ENCODE results near the gene ITSN2.

ITSN2 gene

DNA sequence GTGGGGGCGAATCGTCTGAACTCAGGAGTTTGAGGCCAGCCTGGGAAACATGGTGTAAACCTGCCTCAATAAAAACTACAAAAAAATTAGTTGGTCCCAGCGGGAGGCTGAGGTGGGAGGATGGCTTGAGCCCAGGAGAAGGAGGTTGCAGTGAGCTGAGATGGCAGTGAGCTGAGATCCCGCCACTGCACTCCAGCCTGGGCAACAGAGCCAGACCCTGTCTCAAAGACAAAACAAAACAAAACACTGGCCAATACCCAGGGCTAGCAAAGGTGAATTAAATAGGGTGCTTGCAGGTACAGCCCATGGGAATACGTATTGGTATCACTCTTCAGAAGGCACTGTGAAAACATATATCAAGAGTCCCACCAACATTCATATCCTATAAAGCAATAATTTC is 7.0 kb downstream of the ITSN2 start:
- no peak for ATAC-seq
- TF ChIP-seq TCF4 (CRISPR knock-in tag; IDR thresholded peaks at IDR 0.05; ENCODE audit: borderline replicate concordance) = no peak
- TF ChIP-seq ZFP3 (CRISPR knock-in tag; IDR thresholded peaks at IDR 0.05) = no peak
- no peak for TF ChIP-seq PPARA (CRISPR knock-in tag; IDR thresholded peaks at IDR 0.05; ENCODE audit: borderline replicate concordance)
- TF ChIP-seq, protein P1, sequence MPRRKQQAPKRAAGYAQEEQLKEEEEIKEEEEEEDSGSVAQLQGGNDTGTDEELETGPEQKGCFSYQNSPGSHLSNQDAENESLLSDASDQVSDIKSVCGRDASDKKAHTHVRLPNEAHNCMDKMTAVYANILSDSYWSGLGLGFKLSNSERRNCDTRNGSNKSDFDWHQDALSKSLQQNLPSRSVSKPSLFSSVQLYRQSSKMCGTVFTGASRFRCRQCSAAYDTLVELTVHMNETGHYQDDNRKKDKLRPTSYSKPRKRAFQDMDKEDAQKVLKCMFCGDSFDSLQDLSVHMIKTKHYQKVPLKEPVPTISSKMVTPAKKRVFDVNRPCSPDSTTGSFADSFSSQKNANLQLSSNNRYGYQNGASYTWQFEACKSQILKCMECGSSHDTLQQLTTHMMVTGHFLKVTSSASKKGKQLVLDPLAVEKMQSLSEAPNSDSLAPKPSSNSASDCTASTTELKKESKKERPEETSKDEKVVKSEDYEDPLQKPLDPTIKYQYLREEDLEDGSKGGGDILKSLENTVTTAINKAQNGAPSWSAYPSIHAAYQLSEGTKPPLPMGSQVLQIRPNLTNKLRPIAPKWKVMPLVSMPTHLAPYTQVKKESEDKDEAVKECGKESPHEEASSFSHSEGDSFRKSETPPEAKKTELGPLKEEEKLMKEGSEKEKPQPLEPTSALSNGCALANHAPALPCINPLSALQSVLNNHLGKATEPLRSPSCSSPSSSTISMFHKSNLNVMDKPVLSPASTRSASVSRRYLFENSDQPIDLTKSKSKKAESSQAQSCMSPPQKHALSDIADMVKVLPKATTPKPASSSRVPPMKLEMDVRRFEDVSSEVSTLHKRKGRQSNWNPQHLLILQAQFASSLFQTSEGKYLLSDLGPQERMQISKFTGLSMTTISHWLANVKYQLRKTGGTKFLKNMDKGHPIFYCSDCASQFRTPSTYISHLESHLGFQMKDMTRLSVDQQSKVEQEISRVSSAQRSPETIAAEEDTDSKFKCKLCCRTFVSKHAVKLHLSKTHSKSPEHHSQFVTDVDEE (CRISPR knock-in tag; IDR thresholded peaks at IDR 0.05) = no peak
- TF ChIP-seq ZC3H10 (CRISPR knock-in tag; IDR thresholded peaks at IDR 0.05) = no peak
- TF ChIP-seq ZFP30 (CRISPR knock-in tag; IDR thresholded peaks at IDR 0.05) = no peak
- TF ChIP-seq ZNF70 (CRISPR knock-in tag; IDR thresholded peaks at IDR 0.05) = no peak
- no peak for TF ChIP-seq ZNF8 (CRISPR knock-in tag; IDR thresholded peaks at IDR 0.05)
- no peak for TF ChIP-seq ARNTL (CRISPR knock-in tag; IDR thresholded peaks at IDR 0.05; ENCODE audit: borderline replicate concordance, low read depth)

DNA sequence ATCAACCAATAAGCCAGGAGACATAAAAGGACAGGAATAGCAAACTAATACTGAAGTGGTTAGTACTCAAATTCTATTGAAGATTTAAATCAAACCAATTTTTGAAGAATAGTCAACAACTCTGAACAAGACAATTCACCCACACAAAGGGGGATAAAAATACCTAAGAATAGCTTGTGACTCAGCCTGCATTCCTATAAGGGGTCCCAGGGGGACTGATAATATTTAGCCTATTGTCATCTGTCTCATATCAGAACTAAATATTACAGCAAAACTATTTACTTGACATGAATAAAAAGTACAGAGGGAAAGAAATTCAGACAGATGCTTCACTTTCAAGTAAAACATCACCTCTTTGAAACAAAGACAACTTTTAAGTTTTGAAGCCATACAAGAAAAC is 7.7 kb downstream of the ITSN2 start:
- no peak for ATAC-seq
- TF ChIP-seq, protein P2, sequence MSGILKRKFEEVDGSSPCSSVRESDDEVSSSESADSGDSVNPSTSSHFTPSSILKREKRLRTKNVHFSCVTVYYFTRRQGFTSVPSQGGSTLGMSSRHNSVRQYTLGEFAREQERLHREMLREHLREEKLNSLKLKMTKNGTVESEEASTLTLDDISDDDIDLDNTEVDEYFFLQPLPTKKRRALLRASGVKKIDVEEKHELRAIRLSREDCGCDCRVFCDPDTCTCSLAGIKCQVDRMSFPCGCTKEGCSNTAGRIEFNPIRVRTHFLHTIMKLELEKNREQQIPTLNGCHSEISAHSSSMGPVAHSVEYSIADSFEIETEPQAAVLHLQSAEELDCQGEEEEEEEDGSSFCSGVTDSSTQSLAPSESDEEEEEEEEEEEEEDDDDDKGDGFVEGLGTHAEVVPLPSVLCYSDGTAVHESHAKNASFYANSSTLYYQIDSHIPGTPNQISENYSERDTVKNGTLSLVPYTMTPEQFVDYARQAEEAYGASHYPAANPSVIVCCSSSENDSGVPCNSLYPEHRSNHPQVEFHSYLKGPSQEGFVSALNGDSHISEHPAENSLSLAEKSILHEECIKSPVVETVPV (CRISPR knock-in tag; IDR thresholded peaks at IDR 0.05) = no peak
- TF ChIP-seq, protein P3, sequence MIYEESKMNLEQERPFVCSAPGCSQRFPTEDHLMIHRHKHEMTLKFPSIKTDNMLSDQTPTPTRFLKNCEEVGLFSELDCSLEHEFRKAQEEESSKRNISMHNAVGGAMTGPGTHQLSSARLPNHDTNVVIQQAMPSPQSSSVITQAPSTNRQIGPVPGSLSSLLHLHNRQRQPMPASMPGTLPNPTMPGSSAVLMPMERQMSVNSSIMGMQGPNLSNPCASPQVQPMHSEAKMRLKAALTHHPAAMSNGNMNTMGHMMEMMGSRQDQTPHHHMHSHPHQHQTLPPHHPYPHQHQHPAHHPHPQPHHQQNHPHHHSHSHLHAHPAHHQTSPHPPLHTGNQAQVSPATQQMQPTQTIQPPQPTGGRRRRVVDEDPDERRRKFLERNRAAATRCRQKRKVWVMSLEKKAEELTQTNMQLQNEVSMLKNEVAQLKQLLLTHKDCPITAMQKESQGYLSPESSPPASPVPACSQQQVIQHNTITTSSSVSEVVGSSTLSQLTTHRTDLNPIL (CRISPR knock-in tag; IDR thresholded peaks at IDR 0.05; ENCODE audit: low read depth) = no peak
- TF ChIP-seq BACH2 (CRISPR knock-in tag; IDR thresholded peaks at IDR 0.05; ENCODE audit: borderline replicate concordance) (no peak), ZFP30 (CRISPR knock-in tag; IDR thresholded peaks at IDR 0.05) (no peak), TCF4 (CRISPR knock-in tag; IDR thresholded peaks at IDR 0.05; ENCODE audit: borderline replicate concordance) (no peak), CSDC2 (CRISPR knock-in tag; IDR thresholded peaks at IDR 0.05) (no peak), RARB (CRISPR knock-in tag; IDR thresholded peaks at IDR 0.05) (no peak), ZNF8 (CRISPR knock-in tag; IDR thresholded peaks at IDR 0.05) (no peak), ZC3H10 (CRISPR knock-in tag; IDR thresholded peaks at IDR 0.05) (no peak), PATZ1 (CRISPR knock-in tag; IDR thresholded peaks at IDR 0.05; ENCODE audit: borderline replicate concordance) (no peak), ZNF70 (CRISPR knock-in tag; IDR thresholded peaks at IDR 0.05) (no peak), ZNF565 (CRISPR knock-in tag; conservative IDR thresholded peaks at IDR 0.05; ENCODE audit: low read depth) (no peak)
- TF ChIP-seq, protein P1 (CRISPR knock-in tag; IDR thresholded peaks at IDR 0.05) = no peak

DNA sequence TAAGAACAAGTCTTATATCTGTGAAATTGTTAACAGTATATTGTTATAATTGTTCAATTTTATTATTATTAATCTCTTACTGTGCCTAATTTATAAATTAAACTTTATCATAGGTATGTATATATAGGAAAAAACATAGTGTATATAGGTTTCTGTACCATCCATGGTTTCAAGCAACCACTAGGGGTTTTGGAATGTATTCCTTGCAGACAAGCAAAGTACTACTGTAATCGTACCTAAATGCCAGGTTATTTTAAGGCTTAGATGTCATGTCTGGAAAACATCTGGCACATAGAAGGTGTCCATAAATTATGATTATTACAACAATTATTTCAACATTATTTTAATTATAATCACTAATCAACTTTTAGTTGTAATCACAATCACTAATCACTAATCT is 8.4 kb downstream of the ITSN2 start:
- 0 out of 3 replicates have a peak, but pooled peaks have one; percentile 55 for ATAC-seq
- TF ChIP-seq ZNF8 (CRISPR knock-in tag; IDR thresholded peaks at IDR 0.05) (no peak), SNAI2 (CRISPR knock-in tag; IDR thresholded peaks at IDR 0.05) (no peak), TOX (CRISPR knock-in tag; IDR thresholded peaks at IDR 0.05; ENCODE audit: borderline replicate concordance) (no peak), ISL1 (CRISPR knock-in tag; IDR thresholded peaks at IDR 0.05) (no peak), ARNTL (CRISPR knock-in tag; IDR thresholded peaks at IDR 0.05; ENCODE audit: borderline replicate concordance, low read depth) (no peak), ZC3H10 (CRISPR knock-in tag; IDR thresholded peaks at IDR 0.05) (no peak), ZFP3 (CRISPR knock-in tag; IDR thresholded peaks at IDR 0.05) (no peak), OSR1 (CRISPR knock-in tag; IDR thresholded peaks at IDR 0.05) (no peak), GLIS3 (CRISPR knock-in tag; IDR thresholded peaks at IDR 0.05) (no peak), ZNF70 (CRISPR knock-in tag; IDR thresholded peaks at IDR 0.05) (no peak), TCF4 (CRISPR knock-in tag; IDR thresholded peaks at IDR 0.05; ENCODE audit: borderline replicate concordance) (no peak)
- TF ChIP-seq, protein P3 (CRISPR knock-in tag; IDR thresholded peaks at IDR 0.05; ENCODE audit: low read depth) = no peak
- TF ChIP-seq, protein P4, sequence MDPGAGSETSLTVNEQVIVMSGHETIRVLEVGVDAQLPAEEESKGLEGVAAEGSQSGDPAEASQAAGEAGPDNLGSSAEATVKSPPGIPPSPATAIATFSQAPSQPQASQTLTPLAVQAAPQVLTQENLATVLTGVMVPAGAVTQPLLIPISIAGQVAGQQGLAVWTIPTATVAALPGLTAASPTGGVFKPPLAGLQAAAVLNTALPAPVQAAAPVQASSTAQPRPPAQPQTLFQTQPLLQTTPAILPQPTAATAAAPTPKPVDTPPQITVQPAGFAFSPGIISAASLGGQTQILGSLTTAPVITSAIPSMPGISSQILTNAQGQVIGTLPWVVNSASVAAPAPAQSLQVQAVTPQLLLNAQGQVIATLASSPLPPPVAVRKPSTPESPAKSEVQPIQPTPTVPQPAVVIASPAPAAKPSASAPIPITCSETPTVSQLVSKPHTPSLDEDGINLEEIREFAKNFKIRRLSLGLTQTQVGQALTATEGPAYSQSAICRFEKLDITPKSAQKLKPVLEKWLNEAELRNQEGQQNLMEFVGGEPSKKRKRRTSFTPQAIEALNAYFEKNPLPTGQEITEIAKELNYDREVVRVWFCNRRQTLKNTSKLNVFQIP (CRISPR knock-in tag; IDR thresholded peaks at IDR 0.05; ENCODE audit: borderline replicate concordance, low read depth) = no peak
- TF ChIP-seq, protein P2 (CRISPR knock-in tag; IDR thresholded peaks at IDR 0.05) = no peak
